IPS-18a (cell line): Measurements from ENCODE around the gene QSOX1.
A peak's percentile ranks its signal among the peaks of the same experiment; 100 is the strongest.

ENCODE experiments used
- H3K27ac ChIP-seq: one replicate; pipeline ENCODE4 v1.5.1; 2013; ENCODE audit warnings: low read length
- H3K27me3 ChIP-seq: one replicate; pipeline ENCODE4 v1.6.1; 2013; ENCODE audit warnings: mild to moderate bottlenecking, low read length; ENCODE audit not compliant: control insufficient read depth, insufficient read depth
- H3K36me3 ChIP-seq: one replicate; pipeline ENCODE4 v1.6.1; 2013; ENCODE audit warnings: low read depth, low read length; ENCODE audit not compliant: control insufficient read depth
- H3K4me1 ChIP-seq: one replicate; pipeline ENCODE4 v1.6.1; 2013; ENCODE audit warnings: low read depth, low read length; ENCODE audit not compliant: control insufficient read depth
- H3K4me3 ChIP-seq: one replicate; pipeline ENCODE4 v1.5.1; 2013; ENCODE audit warnings: low read length
- H3K9ac ChIP-seq: one replicate; pipeline ENCODE4 v1.6.1; 2013; ENCODE audit warnings: mild to moderate bottlenecking, low read length, moderate library complexity
- H3K9me3 ChIP-seq: one replicate; pipeline ENCODE4 v1.6.1; 2013; ENCODE audit warnings: low read depth, low read length; ENCODE audit not compliant: control insufficient read depth

QSOX1 gene

DNA sequence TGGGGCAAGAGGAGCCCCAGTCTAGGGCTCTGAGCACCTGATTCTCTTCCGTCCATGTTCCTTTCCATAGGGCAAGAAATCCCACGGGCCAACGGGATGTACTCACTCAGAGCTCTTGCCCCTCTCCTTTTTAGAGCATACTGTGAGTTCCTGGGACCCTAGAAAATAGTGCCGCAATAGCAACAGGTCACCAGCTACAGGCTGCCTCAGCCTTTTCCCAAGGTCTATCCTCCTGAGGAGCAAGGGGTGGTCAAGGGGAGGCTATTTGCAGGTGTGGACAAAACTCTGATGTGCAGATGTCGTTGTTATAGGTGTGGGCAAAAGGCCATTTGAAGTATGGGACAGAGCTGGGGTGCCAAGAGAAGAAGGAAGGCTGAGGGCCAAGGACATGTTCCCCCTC is 1.6 kb upstream of the QSOX1 start:
- Histone ChIP-seq H3K27ac (no peak overlapping the region), H3K36me3 (no peaks in the 10 kb centered on the region), H3K9me3 (no peaks in the 10 kb centered on the region), H3K4me1 (peaks cover 16% of the 10 kb centered on the region), H3K9ac (no peak overlapping the region), H3K4me3 (no peak overlapping the region), H3K27me3 (peaks cover 39% of the 10 kb centered on the region)

DNA sequence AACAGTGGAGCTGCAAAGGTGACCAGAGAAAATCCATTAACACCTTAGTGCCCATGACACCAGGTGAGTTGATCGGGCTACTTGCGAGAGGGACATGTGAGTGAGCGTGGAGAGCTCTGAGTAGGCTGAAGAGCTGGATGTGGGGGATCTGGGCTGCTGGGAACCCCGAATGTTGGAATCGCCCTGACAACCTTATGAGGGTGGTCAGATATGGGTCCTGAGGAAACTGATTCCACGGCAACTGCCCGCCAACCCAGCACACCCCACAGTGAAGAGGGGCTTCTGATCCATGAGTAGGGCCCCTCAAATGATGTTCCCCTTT is 705 bp upstream of the QSOX1 start:
- H3K4me1 ChIP-seq = peaks cover 16% of the 10 kb centered on the region
- no peaks in the 10 kb centered on the region for H3K9me3 ChIP-seq
- no peak overlapping the region for H3K27ac ChIP-seq
- H3K27me3 ChIP-seq = peaks cover 39% of the 10 kb centered on the region
- no peaks in the 10 kb centered on the region for H3K36me3 ChIP-seq
- peak overlapping the region; percentile 68 for H3K9ac ChIP-seq
- H3K4me3 ChIP-seq = peak overlapping the region; percentile 96

DNA sequence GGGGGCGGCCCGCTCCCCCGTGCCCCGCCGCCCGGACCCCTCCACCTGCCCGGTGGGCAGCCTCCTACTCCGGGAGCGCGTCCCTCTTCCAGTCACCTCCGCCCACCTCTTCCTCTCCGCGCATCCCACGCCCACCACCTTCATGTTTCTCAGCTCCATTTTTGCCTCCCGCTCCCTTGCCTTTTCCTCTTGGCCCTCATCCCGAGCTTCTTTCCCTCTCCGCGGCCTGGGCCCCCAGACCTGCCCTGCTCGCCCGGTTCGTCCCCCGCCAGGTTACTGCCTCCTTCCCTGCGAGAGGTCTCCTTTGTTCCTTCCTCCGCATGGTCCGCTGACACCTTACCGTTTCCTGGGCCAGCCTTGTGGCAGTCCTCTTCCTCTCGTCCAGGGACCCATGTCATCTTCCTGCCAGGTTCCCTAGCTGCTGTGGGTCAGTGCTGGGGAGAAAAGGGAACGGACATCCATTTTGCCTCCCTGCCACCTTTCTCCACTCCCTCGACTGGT is 563 bp downstream of the QSOX1 start:
- H3K4me1 ChIP-seq = peaks cover 16% of the 10 kb centered on the region
- no peaks in the 10 kb centered on the region for H3K36me3 ChIP-seq
- peak overlapping the region; percentile 87 for H3K4me3 ChIP-seq
- H3K9me3 ChIP-seq = no peaks in the 10 kb centered on the region
- H3K9ac ChIP-seq = peak overlapping the region; percentile 69
- H3K27ac ChIP-seq = no peak overlapping the region
- peaks cover 39% of the 10 kb centered on the region for H3K27me3 ChIP-seq

DNA sequence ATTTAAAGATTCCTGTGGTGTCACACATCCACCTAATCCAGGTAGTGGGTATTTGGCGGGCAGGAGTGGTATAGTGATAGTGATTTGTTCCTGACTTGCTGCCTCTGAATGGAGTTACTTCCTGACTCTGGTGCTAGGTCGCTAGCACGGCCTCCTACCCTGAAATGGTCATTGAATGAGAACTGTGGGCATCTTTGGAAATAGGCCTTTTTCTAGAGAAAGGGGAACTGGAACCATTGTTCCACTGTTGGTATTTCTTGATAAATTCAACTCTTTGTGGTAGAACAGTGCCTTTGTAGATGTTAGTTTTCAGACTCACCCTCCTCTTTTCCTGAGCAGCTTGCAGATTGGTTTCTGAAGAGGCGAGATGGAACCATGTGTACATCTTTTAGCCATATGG is 1.5 kb downstream of the QSOX1 start:
- Histone ChIP-seq H3K4me1 (peaks cover 20% of the 10 kb centered on the region), H3K27ac (no peak overlapping the region), H3K27me3 (peaks cover 39% of the 10 kb centered on the region), H3K4me3 (peak overlapping the region; percentile 87), H3K9ac (no peak overlapping the region), H3K9me3 (no peaks in the 10 kb centered on the region), H3K36me3 (no peaks in the 10 kb centered on the region)

DNA sequence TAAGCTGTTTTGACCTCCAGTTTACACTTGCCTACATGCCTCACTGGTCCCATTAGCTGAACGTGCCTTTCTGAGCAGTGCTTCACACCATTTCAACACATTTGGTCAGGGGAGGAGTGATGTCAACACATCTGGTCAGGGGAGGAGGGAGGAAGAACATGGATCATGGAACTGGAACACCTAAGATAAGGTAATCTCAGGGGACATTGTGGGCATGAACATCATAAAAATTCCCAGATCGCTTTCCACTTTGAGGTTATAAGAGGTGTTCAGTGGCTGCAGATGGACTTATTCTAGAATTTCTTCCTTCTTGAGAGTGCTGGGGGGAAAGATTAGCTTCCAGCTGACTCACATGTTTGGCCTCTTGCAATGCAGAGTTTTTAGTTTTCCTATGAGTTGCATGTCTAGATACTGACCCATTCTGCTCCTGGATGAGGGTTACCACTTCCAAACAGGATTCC is 2.0 kb downstream of the QSOX1 start:
- Histone ChIP-seq H3K9ac (no peak overlapping the region), H3K27me3 (peaks cover 36% of the 10 kb centered on the region), H3K4me3 (no peak overlapping the region), H3K36me3 (no peaks in the 10 kb centered on the region), H3K4me1 (peaks cover 20% of the 10 kb centered on the region), H3K9me3 (no peaks in the 10 kb centered on the region), H3K27ac (no peak overlapping the region)

DNA sequence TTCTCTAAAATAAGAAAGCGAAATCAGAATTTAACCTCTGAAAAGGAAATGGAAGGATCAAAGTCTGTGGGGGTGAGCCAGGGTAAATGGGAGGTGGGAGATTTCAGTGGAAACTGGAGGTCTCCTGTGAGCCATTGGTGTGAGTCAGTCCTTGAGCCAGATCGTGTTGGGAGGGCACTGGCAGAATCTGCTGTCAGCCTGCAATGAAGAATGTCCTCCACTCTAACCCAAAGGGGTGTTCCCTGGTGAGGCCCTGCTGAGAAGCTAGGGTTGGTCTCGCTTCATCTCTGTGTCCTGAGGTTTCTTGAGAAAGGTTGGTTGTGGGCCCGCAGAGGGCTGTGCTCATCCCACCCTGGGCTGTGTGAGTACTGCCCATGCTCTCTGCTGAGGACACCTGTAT is 2.4 kb downstream of the QSOX1 start:
- H3K4me1 ChIP-seq = peaks cover 20% of the 10 kb centered on the region
- no peaks in the 10 kb centered on the region for H3K36me3 ChIP-seq
- no peak overlapping the region for H3K27ac ChIP-seq
- H3K4me3 ChIP-seq = no peak overlapping the region
- H3K9ac ChIP-seq = no peak overlapping the region
- H3K9me3 ChIP-seq = no peaks in the 10 kb centered on the region
- H3K27me3 ChIP-seq = peaks cover 31% of the 10 kb centered on the region

DNA sequence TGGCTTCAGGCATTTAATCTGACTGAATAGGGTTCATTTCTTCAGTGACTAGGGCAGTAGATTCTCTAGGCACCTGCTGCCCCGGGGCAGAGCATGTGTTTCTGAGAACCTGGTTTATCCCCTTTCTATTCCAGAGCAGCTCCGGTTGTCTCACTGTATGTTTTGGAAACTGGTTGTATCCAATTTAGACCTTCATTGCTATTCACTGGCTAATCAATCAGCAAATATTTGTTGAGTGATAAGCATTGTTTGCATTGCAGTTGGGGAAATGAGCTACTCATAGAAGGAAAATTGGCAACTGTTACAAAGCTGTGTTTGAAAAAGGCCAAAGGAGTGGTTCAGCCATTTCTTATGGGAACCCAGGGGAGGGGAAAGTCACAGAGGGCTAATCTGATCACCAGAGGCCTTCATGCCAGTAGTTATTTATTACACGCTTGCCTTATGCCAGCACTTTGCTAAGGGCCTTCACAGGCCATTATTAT is 2.9 kb downstream of the QSOX1 start:
- Histone ChIP-seq H3K9me3 (no peaks in the 10 kb centered on the region), H3K4me1 (peaks cover 20% of the 10 kb centered on the region), H3K9ac (no peak overlapping the region), H3K4me3 (no peak overlapping the region), H3K36me3 (no peaks in the 10 kb centered on the region), H3K27me3 (peaks cover 26% of the 10 kb centered on the region), H3K27ac (no peak overlapping the region)

DNA sequence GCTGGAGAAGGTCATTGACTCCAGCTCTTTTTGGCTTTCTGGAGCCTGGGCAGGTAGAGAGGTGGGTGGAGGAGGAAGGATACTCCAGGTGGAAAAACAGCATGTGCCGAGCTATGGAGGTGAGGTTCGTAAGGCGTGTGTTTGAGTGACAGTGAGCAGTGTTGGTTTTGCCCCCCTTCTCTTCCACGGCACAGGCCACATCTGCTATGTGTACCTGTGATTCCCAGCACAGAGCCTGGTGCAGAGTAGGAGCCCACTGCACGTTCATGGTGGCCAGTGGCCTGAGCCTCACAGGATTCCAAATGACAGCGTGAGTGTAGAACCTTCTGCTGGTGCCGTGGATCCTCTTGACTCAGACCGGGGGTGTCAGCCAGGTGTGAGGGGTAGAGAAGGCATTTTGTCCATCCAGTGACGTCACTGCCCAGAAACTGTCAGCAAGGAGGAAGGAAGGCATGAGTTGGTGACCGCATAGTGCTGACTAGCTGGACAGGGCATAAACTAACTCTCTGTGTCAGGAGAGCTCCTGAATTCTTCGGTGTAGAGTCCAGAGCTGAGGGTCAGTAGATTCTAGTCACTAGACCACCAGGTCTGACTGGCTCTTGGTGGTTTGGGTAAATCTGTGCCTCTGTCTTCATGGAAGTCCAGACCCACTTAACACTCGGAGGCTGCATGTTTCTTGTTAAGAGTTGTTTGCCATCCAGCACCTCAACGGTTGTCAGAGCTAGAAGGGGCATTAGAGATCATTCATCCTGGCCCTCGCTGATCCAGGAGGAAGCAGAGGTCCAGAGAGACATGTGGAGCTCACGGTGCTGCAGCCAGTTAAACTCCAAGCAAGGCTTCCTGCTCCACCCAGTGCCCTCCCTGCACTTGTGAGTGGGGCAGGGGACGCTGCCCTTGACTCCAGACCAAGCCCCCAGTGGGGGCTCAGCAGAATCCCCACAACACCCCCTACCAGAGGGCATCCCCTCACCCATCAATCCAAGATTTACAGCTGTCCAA is 3.8 kb downstream of the QSOX1 start:
- Histone ChIP-seq H3K4me3 (no peak overlapping the region), H3K9ac (no peak overlapping the region), H3K27me3 (peaks cover 18% of the 10 kb centered on the region), H3K9me3 (no peaks in the 10 kb centered on the region), H3K36me3 (no peaks in the 10 kb centered on the region), H3K27ac (no peak overlapping the region), H3K4me1 (peaks cover 20% of the 10 kb centered on the region)

DNA sequence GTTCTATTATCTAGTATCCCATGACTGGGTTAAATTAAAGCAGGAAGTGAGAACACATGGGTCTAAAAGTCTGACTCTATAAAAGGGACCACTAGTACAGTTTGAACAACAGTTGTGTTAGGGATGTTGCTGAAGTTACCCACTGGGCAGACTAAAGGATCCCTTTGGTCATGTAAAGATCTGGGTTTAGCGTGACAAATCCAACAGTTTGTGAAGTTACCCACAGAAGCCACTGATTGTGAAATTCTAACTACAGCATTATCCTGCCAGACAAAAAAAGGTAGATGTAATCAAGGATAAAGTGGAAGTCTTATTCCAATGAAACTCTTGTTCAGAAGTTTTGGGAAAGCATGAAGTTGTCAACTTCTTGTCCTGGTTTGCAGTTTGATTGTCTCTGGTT is 5.7 kb downstream of the QSOX1 start:
- no peak overlapping the region for H3K9ac ChIP-seq
- H3K9me3 ChIP-seq = no peaks in the 10 kb centered on the region
- peaks cover 13% of the 10 kb centered on the region for H3K4me1 ChIP-seq
- peaks cover 8% of the 10 kb centered on the region for H3K27me3 ChIP-seq
- no peak overlapping the region for H3K27ac ChIP-seq
- H3K4me3 ChIP-seq = no peak overlapping the region
- H3K36me3 ChIP-seq = no peaks in the 10 kb centered on the region

DNA sequence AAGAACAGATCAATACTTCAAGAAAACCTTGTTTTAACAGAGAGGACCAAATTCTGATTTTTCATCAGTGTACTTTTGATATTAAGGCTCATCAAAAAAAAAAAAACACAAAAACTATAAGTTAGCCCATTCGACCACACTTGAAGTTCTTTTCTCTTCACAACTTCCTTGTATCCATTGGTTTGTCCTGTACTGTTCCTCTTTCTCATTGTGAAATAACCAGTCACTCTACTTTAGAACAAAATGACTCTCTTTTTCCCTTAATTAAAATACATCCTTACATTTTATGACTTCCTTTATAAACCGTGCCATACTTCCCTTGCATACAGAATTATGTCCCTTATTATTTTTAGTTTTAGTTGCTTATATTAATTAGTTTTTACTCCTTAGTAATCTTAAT is 8.4 kb downstream of the QSOX1 start:
- no peaks in the 10 kb centered on the region for H3K9me3 ChIP-seq
- H3K27ac ChIP-seq = no peak overlapping the region
- H3K9ac ChIP-seq = no peak overlapping the region
- H3K4me3 ChIP-seq = no peak overlapping the region
- no peaks in the 10 kb centered on the region for H3K27me3 ChIP-seq
- H3K4me1 ChIP-seq = peaks cover 16% of the 10 kb centered on the region
- no peaks in the 10 kb centered on the region for H3K36me3 ChIP-seq

DNA sequence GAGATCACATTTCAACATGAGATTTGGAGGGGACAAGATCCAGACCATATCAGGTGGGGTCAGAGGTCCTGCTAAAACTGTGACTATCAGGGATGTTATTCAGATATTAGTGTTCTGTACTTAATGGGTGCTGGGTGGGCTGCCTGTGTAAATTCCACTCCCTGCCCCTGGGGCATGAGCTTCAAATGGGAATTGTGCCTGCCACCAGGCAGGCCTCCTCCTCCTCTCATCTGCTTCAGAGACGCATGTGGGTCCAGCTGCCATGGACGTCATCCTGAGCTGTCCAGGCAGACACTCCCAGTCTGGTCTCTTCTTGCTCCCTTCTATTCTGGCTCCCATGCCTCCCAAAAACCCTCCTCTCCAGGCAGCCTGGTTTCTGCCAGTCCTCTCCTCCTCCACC is 10.4 kb downstream of the QSOX1 start:
- Histone ChIP-seq H3K9ac (no peak overlapping the region), H3K36me3 (no peaks in the 10 kb centered on the region), H3K27me3 (no peaks in the 10 kb centered on the region)

More for the DNA sequence above, 10.4 kb downstream of the QSOX1 start:
- Histone ChIP-seq H3K4me1 (peaks cover 21% of the 10 kb centered on the region), H3K27ac (no peak overlapping the region), H3K9me3 (no peaks in the 10 kb centered on the region), H3K4me3 (no peak overlapping the region)
